SK-N-SH (cell line): ENCODE data around the gene ITGA2. TPM values are rescaled to one million over a fixed set of nuclear protein-coding genes. Genes with fewer than 3 reads are reported as not detected.

Experiments used
- CTCF ChIA-PET: fragments of 300-600, 350-600 bp; formaldehyde crosslinking; extraction: SDS; loops from one replicate; lab custom pipeline; 2021; lab: Yijun Ruan, JAX
- POLR2A ChIA-PET: fragments of 350-600 bp; sonication (Branson Sonifier 250); formaldehyde crosslinking; extraction: SDS; loops from one replicate; lab custom pipeline; 2020; ENCODE audit warnings: antibody characterized with exemption, inconsistent platforms; lab: Yijun Ruan, JAX
- DNase-seq: peaks from one replicate; pipeline ENCODE4 v3.0.0; 2012
- H2AFZ ChIP-seq: fragments of 200-600 bp; sonication (generic); 2 replicates; pipeline ENCODE4 v1.8.1; 2016; ENCODE audit warnings: antibody characterized with exemption, mild to moderate bottlenecking, low read depth
- H3F3A ChIP-seq: fragments of 200-600 bp; sonication (generic); replicated peaks from 2 replicates; pipeline ENCODE3; 2016; ENCODE audit warnings: antibody characterized with exemption, mild to moderate bottlenecking; ENCODE audit not compliant: insufficient read depth
- H3K27ac ChIP-seq, 2 experiments: fragments of 200-500 bp in 1 of 2; fragments of 200-600 bp in 1 of 2; sonication (Bioruptor generic) in 1 of 2; sonication (generic), shearing (Covaris generic) in 1 of 2; 2 replicates each; pipeline versions ENCODE4 v1.5.1 to v1.6.1; 2014 to 2016; ENCODE audit warnings: low read depth in 2 of 2, inconsistent platforms in 1 of 2, low read length in 1 of 2, mild to moderate bottlenecking in 1 of 2, mixed read lengths in 1 of 2
- H3K27me3 ChIP-seq: fragments of 200-600 bp; sonication (generic), shearing (Covaris generic); 2 replicates; pipeline ENCODE4 v1.6.1; 2016; ENCODE audit warnings: mixed run types; ENCODE audit not compliant: insufficient read depth
- H3K36me3 ChIP-seq, 2 experiments: fragments of 200-500 bp in 1 of 2; fragments of 200-600 bp in 1 of 2; sonication (Bioruptor generic) in 1 of 2; sonication (generic) in 1 of 2; replicated peaks in 1 of 2; 2 replicates each; pipeline versions ENCODE3 to v1.5.1; 2014 to 2016; ENCODE audit warnings: low read length in 1 of 2, mild to moderate bottlenecking in 1 of 2; ENCODE audit not compliant: insufficient read depth in 2 of 2, control insufficient read depth in 1 of 2
- H3K4me1 ChIP-seq, 2 experiments: fragments of 200-500 bp in 1 of 2; fragments of 200-600 bp in 1 of 2; sonication (Bioruptor generic) in 1 of 2; sonication (generic), shearing (Covaris generic) in 1 of 2; 2 replicates each; pipeline versions ENCODE4 v1.5.1 to v1.6.1; 2014 to 2016; ENCODE audit warnings: low read depth in 1 of 2, low read length in 1 of 2, mixed run types in 1 of 2; ENCODE audit not compliant: insufficient read depth in 2 of 2, control insufficient read depth in 1 of 2
- H3K4me2 ChIP-seq: fragments of 200-600 bp; sonication (generic), shearing (Covaris generic); 2 replicates; pipeline ENCODE4 v1.6.1; 2017; ENCODE audit warnings: mixed run types
- H3K4me3 ChIP-seq, 2 experiments: fragments of 200-500 bp in 1 of 2; fragments of 200-600 bp in 1 of 2; sonication (Bioruptor generic) in 1 of 2; sonication (generic), shearing (Covaris generic) in 1 of 2; 2 replicates each; pipeline versions ENCODE4 v1.5.1 to v1.8.1; 2014 to 2016; ENCODE audit warnings: low read depth in 2 of 2, inconsistent platforms in 1 of 2, low read length in 1 of 2, mild to moderate bottlenecking in 1 of 2, mixed read lengths in 1 of 2, moderate library complexity in 1 of 2
- H3K79me2 ChIP-seq: fragments of 200-600 bp; sonication (generic); 2 replicates; pipeline ENCODE4 v1.8.1; 2017; ENCODE audit warnings: mild to moderate bottlenecking; ENCODE audit not compliant: insufficient read depth
- H3K9ac ChIP-seq: fragments of 200-600 bp; sonication (generic); 2 replicates; pipeline ENCODE4 v1.6.1; 2017; ENCODE audit warnings: mixed run types
- H3K9me2 ChIP-seq: fragments of 200-600 bp; sonication (generic); 2 replicates; pipeline ENCODE4 v1.6.1; 2017; ENCODE audit warnings: mixed run types
- H3K9me3 ChIP-seq: fragments of 200-600 bp; sonication (generic); 2 replicates; pipeline ENCODE4 v1.6.1; 2017; ENCODE audit warnings: mixed run types, mild to moderate bottlenecking, moderate library complexity
- H4K20me1 ChIP-seq: fragments of 200-600 bp; sonication (generic); 2 replicates; pipeline ENCODE4 v1.6.1; 2017; ENCODE audit warnings: mild to moderate bottlenecking, mixed run types; ENCODE audit not compliant: insufficient read depth
- CTCF ChIP-seq: fragments of 200-600 bp; sonication (generic); IDR thresholded peaks from 2 replicates; pipeline ENCODE4 v1.6.1; 2017; ENCODE audit warnings: antibody characterized with exemption, mild to moderate bottlenecking, moderate library complexity
- EP300 ChIP-seq, 2 experiments: IDR thresholded peaks; 2 replicates each; pipeline versions ENCODE4 v1.4.0 to v1.6.1; 2012; ENCODE audit warnings: borderline replicate concordance in 1 of 2, low read depth in 1 of 2, low read length in 1 of 2
- FOSL2 ChIP-seq: IDR thresholded peaks from 2 replicates; pipeline ENCODE4 v1.4.0; 2012; ENCODE audit warnings: low read depth, mild to moderate bottlenecking, moderate library complexity, borderline replicate concordance
- GABPA ChIP-seq: IDR thresholded peaks from 2 replicates; pipeline ENCODE4 v1.4.0; 2012; ENCODE audit warnings: low read depth, mild to moderate bottlenecking
- GATA2 ChIP-seq: sonication (generic); formaldehyde crosslinking; IDR thresholded peaks from 2 replicates; pipeline ENCODE4 v1.5.0; 2020; ENCODE audit warnings: mild to moderate bottlenecking, missing genetic modification reagents
- JUND ChIP-seq: IDR thresholded peaks from 2 replicates; pipeline ENCODE4 v1.4.0; 2012
- NFIC ChIP-seq: IDR thresholded peaks from 2 replicates; pipeline ENCODE4 v1.4.0; 2012; ENCODE audit warnings: borderline replicate concordance
- RFX5 ChIP-seq: IDR thresholded peaks from 2 replicates; pipeline ENCODE4 v1.6.1; 2012; ENCODE audit warnings: mild to moderate bottlenecking, improper control_type of control experiment, low read length
- SIN3A ChIP-seq: IDR thresholded peaks from 2 replicates; pipeline ENCODE4 v1.6.1; 2012; ENCODE audit warnings: low read depth, mild to moderate bottlenecking, low read length, moderate library complexity, borderline replicate concordance
- SMC3 ChIP-seq: IDR thresholded peaks from 2 replicates; pipeline ENCODE4 v1.6.1; 2012; ENCODE audit warnings: low read depth, low read length, improper control_type of control experiment
- TEAD4 ChIP-seq: IDR thresholded peaks from 2 replicates; pipeline ENCODE4 v1.4.0; 2012; ENCODE audit warnings: mild to moderate bottlenecking, borderline replicate concordance; ENCODE audit not compliant: insufficient read depth
- USF1 ChIP-seq: IDR thresholded peaks from 2 replicates; pipeline ENCODE4 v1.4.0; 2012; ENCODE audit warnings: low read depth, borderline replicate concordance
- WGBS: methylation state at CpG from one replicate; pipeline ENCODE4 v1.1.6; 2017; ENCODE audit warnings: low lambda C conversion rate; 5-methylcytosine and 5-hydroxymethylcytosine counted together
- polyA plus RNA-seq, 3 experiments: library from polyadenylated mRNA; depleted of rRNA; stranded (reverse); fragments of >200 nt; gene quantifications; 2 replicates each; pipeline ENCODE4 v1.2.3, GENCODE V29; 2012

The ITGA2 gene
- polyA plus RNA-seq, 1 of the 3 experiments (the other 2 are of a cell fraction): 38.2 TPM

- Histone ChIP-seq H3K9me3 (no peaks in the 10 kb centered on the region), H3K4me1 (peaks cover 3 to 50% of the 10 kb centered on the region in 2 experiments), H3K79me2 (peaks cover 89% of the 10 kb centered on the region), H3K9ac (no peak overlapping the region), H3K27ac (peak overlapping the region in 1 of 2 experiments; percentile 25; a peak in 2 of 4 replicates), H2AFZ (no peak overlapping the region), H3F3A (peaks cover 58% of the 10 kb centered on the region), H3K27me3 (no peaks in the 10 kb centered on the region), H3K4me2 (peak overlapping the region; percentile 56), H3K4me3 (no peak overlapping the region), H4K20me1 (no peaks in the 10 kb centered on the region), H3K9me2 (no peaks in the 10 kb centered on the region), H3K36me3 (peaks cover 3 to 46% of the 10 kb centered on the region in 2 experiments)
- DNase-seq: no peak
- ChIA-PET CTCF (interaction anchor here (1.9 kb wide), 1 partner anchor 56 kb away, joined by 6 read pairs; no protein-coding TSS in a partner anchor), POLR2A (no interaction called here)
- WGBS: 56% methylated on average over 4 of the region's 4 CpGs
- TF ChIP-seq GABPA (no peak), JUND (0 out of 2 replicates have a peak, but pooled peaks have one; percentile 5), FOSL2 (no peak), USF1 (peak; percentile 26; the same call in 1 of the 2 replicates), SIN3A (no peak)
These were observed 52.0 kb downstream of the ITGA2 start for GRCh38 chr5:53041071-53041692.

- TF ChIP-seq CTCF (no peak), TEAD4 (no peak), GATA2 (CRISPR knock-in tag) (no peak), RFX5 (no peak), NFIC (no peak), SMC3 (no peak), JUND (0 out of 2 replicates have a peak, but pooled peaks have one; percentile 1), EP300 (IDR thresholded peaks at IDR 0.05; ENCODE audit: borderline replicate concordance in 1 of 2, low read depth in 1 of 2, low read length in 1 of 2) (no peak)
- H3K4me2 ChIP-seq: peak overlapping the region; percentile 56
- H3K36me3 ChIP-seq: peaks cover 3 to 48% of the 10 kb centered on the region in 2 experiments
- CTCF ChIA-PET: interaction anchor here (1.9 kb wide), 1 partner anchor 55 kb away, joined by 6 read pairs; no protein-coding TSS in a partner anchor
- H3K9me3 ChIP-seq: no peaks in the 10 kb centered on the region
- peaks cover 3 to 45% of the 10 kb centered on the region in 2 experiments for H3K4me1 ChIP-seq
- H3K27ac ChIP-seq: peak overlapping the region in 1 of 2 experiments; percentile 25; a peak in 1 of 4 replicates
- H3K9me2 ChIP-seq: no peaks in the 10 kb centered on the region
- no peak overlapping the region for H3K4me3 ChIP-seq
- H4K20me1 ChIP-seq: no peaks in the 10 kb centered on the region
- WGBS: 86% methylated on average over 1 of the region's 1 CpG
- H2AFZ ChIP-seq: no peak overlapping the region
- H3K27me3 ChIP-seq: no peaks in the 10 kb centered on the region
- peaks cover 83% of the 10 kb centered on the region for H3K79me2 ChIP-seq
- peaks cover 57% of the 10 kb centered on the region for H3F3A ChIP-seq
- DNase-seq: no peak
- POLR2A ChIA-PET: no interaction called here
- H3K9ac ChIP-seq: no peak overlapping the region
These were observed 52.6 kb downstream of the ITGA2 start for GRCh38 chr5:53041740-53042139.
